ENCODE data around the gene HORMAD2. TPM values are rescaled to one million over a fixed set of nuclear protein-coding genes. Genes with fewer than 3 reads are reported as not detected.

Gene HORMAD2
- not detected in 2 replicates for total RNA-seq

GRCh38 chr22:30079952-30080533 lies at the start of gene HORMAD2:
HORMAD2 (plus strand) TSS chr22:30080464; CDS start chr22:30093953, 13,489 bp downstream.

Other genes starting within 250 kb of the HORMAD2 start
- 38.6 and 40.1 TPM in 2 replicates for gene ASCC2, start 242.2 kb upstream of the HORMAD2 start, total RNA-seq
- 16.9 and 23.5 TPM in 2 replicates for gene MTMR3, start 197.3 kb upstream of the HORMAD2 start, total RNA-seq
- 1.5 and 3.1 TPM in 2 replicates for gene LIF, start 166.3 kb downstream of the HORMAD2 start, total RNA-seq
- gene OSM, start 186.4 kb downstream of the HORMAD2 start, total RNA-seq: not detected in 2 replicates
- gene CASTOR1, start 209.0 kb downstream of the HORMAD2 start, total RNA-seq: 2.3 and 2.9 TPM in 2 replicates
- 12.9 and 15.6 TPM in 2 replicates for gene TBC1D10A, start 246.5 kb downstream of the HORMAD2 start, total RNA-seq